OCI-LY3 (cell line): ENCODE data around the gene CEP120.

Source experiments
- CTCF ChIP-seq: fragments of 200-600, 300-600 bp; sonication (generic); IDR thresholded peaks from 2 replicates; pipeline ENCODE4 v1.5.1; 2014; ENCODE audit warnings: antibody characterized with exemption, low read length, low read depth
- EZH2phosphoT487 ChIP-seq: fragments of 200-600 bp; shearing (Covaris generic); IDR thresholded peaks from 2 replicates; pipeline ENCODE4 v1.6.1; 2018; ENCODE audit warnings: antibody characterized with exemption, mixed run types, low read depth

GRCh38 chr5:123391009-123391408, 32.2 kb downstream of the CEP120 start:
- TF ChIP-seq CTCF (no peak), EZH2phosphoT487 (no peak)
